ENCODE results near the gene PICK1.

DNA sequence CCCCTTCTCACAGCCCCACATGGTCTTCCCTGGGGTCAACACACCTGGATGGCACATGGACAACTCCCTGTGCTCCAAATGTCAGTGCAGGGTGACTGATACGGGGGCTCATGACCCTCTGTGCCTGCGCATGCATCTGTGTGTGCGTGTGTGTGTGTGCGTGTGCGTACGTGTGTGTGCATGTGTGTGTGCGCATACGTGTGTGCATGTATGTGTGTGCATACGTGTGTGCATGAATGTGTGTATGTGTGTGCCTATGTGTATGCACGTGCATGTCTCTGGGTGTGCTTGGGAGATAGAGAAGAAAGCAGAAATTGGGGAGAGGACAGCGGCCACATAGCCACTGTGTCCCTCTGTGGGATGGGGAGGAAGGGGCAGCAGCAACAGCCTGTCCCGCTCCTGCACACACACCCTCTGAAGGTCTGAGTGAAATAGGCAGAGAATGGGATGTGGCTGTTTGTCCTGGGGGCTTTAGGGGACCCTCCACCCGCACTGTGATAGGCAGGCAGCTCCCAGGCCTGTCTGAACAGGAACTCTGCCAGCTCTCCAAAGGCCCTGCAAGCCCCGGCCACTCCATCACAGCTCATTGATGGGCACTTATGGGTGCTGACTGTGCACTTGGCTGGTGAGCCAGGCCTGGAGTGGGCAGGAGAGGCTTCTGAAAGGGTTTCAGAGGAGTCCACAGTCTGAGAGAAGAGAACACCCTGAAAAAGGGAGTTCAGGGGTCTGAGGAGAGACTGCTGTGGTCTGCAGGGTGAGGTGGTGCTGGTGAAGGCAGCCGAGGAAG is 28.7 kb upstream of the PICK1 start:
- TF ChIP-seq TAF1 (IDR thresholded peaks at IDR 0.05; ENCODE audit: borderline replicate concordance, insufficient read depth, low read length), result no peak
- no peak for TF ChIP-seq POLR2AphosphoS5 (IDR thresholded peaks at IDR 0.05; ENCODE audit: low read depth, low read length)
